ENCODE measurements around the gene DNAH10.

The DNAH10 gene

DNA sequence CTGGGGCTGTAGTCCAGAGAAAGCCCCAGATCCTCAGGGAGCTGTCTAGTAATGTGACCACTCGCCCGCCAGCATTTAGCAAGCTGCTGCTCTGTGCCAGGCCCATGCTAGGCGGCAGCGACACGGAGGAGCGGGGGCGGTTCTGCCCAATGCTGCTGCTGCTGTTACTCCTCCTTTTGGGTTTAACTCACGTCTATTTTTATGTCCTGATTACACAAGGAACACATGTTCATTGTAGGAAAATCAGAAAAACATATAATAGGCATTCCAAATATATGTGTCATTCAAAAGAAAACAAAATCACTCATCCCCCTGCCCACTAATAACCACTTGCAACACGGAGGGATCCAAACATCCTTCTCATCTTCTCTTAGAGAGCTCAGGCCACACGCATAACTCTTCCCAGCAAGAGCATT lies 180.1 kb downstream of the DNAH10 start:
- H3K4me3 ChIP-seq (ENCODE audit: low read length, poor library complexity, severe bottlenecking), result no peak overlapping the region
- no peak overlapping the region for H3K4me2 ChIP-seq (ENCODE audit: low read depth, low read length, poor library complexity, severe bottlenecking)
- no peaks in the 10 kb centered on the region for H3K9me2 ChIP-seq (replicated peaks; ENCODE audit: low read depth, low read length)
- TF ChIP-seq, protein P1, sequence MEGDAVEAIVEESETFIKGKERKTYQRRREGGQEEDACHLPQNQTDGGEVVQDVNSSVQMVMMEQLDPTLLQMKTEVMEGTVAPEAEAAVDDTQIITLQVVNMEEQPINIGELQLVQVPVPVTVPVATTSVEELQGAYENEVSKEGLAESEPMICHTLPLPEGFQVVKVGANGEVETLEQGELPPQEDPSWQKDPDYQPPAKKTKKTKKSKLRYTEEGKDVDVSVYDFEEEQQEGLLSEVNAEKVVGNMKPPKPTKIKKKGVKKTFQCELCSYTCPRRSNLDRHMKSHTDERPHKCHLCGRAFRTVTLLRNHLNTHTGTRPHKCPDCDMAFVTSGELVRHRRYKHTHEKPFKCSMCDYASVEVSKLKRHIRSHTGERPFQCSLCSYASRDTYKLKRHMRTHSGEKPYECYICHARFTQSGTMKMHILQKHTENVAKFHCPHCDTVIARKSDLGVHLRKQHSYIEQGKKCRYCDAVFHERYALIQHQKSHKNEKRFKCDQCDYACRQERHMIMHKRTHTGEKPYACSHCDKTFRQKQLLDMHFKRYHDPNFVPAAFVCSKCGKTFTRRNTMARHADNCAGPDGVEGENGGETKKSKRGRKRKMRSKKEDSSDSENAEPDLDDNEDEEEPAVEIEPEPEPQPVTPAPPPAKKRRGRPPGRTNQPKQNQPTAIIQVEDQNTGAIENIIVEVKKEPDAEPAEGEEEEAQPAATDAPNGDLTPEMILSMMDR (conservative IDR thresholded peaks at IDR 0.05; ENCODE audit: low read length), result no peak
- no peak for TF ChIP-seq EZH2phosphoT487 (IDR thresholded peaks at IDR 0.05; ENCODE audit: borderline replicate concordance)
- H3K79me2 ChIP-seq (ENCODE audit: insufficient read depth, low read length), result no peaks in the 10 kb centered on the region
- no peaks in the 10 kb centered on the region for H3K9me3 ChIP-seq (ENCODE audit: insufficient read depth, low read depth, low read length)
- no peaks in the 10 kb centered on the region for H3F3A ChIP-seq (ENCODE audit: low read depth)
- H2AFZ ChIP-seq (ENCODE audit: low read length), result no peak overlapping the region
- H3K9ac ChIP-seq (ENCODE audit: low read depth, low read length, poor library complexity, severe bottlenecking), result no peak overlapping the region
- H4K20me1 ChIP-seq (ENCODE audit: insufficient read depth, low read length, poor library complexity, severe bottlenecking), result no peaks in the 10 kb centered on the region
- no peaks in the 10 kb centered on the region for H3K36me3 ChIP-seq (ENCODE audit: insufficient read depth, low read length)
- H3K27me3 ChIP-seq (ENCODE audit: insufficient read depth, low read length, poor library complexity, severe bottlenecking), result no peaks in the 10 kb centered on the region
- peaks cover 14% of the 10 kb centered on the region for H3K4me1 ChIP-seq (ENCODE audit: insufficient read depth, low read length, poor library complexity, severe bottlenecking)

DNA sequence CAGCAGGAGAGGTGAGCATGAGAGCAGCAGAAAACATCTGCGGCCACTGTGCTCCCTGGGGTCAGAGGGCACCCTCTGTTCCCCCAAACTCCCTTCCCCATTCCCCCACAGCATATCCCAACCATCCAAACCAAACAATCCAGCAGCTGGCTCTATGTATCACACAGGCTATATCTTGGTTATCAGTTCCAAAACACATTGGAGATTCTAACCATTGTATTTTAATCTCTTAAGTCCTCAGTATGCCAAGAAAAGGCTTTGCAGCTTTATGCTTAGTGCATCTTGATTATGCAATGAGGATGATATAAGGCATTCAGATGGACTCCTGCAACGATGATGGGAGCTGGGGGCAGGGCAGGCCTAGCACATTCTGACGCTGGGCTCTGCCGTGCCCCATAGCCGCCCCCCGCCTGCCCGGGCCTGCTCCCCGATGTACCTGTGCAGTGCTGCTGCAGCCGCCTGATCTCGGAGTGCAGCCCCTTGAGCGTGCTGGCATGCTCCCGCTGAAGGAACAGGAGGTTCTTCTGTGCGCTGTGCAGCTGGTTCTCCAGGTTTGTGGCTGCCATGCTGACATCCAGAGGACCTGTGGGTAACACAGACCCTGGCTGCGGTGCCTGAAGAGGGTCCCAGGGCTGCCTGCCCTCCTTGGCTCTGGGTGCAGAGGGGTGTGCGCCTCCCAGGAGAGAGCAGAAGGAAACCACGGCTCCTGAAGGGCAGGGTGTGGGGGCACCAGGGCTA lies 181.0 kb downstream of the DNAH10 start:
- no peaks in the 10 kb centered on the region for H3K9me2 ChIP-seq (replicated peaks; ENCODE audit: low read depth, low read length)
- no peaks in the 10 kb centered on the region for H3F3A ChIP-seq (ENCODE audit: low read depth)
- H3K4me2 ChIP-seq (ENCODE audit: low read depth, low read length, poor library complexity, severe bottlenecking), result no peak overlapping the region
- H2AFZ ChIP-seq (ENCODE audit: low read length), result no peak overlapping the region
- H3K9me3 ChIP-seq (ENCODE audit: insufficient read depth, low read depth, low read length), result no peaks in the 10 kb centered on the region
- H3K79me2 ChIP-seq (ENCODE audit: insufficient read depth, low read length), result no peaks in the 10 kb centered on the region
- peaks cover 9% of the 10 kb centered on the region for H3K4me1 ChIP-seq (ENCODE audit: insufficient read depth, low read length, poor library complexity, severe bottlenecking)
- no peak overlapping the region for H3K4me3 ChIP-seq (ENCODE audit: low read length, poor library complexity, severe bottlenecking)
- H3K9ac ChIP-seq (ENCODE audit: low read depth, low read length, poor library complexity, severe bottlenecking), result no peak overlapping the region
- TF ChIP-seq, protein P1 (conservative IDR thresholded peaks at IDR 0.05; ENCODE audit: low read length), result no peak
- TF ChIP-seq EZH2phosphoT487 (IDR thresholded peaks at IDR 0.05; ENCODE audit: borderline replicate concordance), result no peak
- no peaks in the 10 kb centered on the region for H3K27me3 ChIP-seq (ENCODE audit: insufficient read depth, low read length, poor library complexity, severe bottlenecking)
- H3K36me3 ChIP-seq (ENCODE audit: insufficient read depth, low read length), result no peaks in the 10 kb centered on the region
- H4K20me1 ChIP-seq (ENCODE audit: insufficient read depth, low read length, poor library complexity, severe bottlenecking), result no peaks in the 10 kb centered on the region

DNA sequence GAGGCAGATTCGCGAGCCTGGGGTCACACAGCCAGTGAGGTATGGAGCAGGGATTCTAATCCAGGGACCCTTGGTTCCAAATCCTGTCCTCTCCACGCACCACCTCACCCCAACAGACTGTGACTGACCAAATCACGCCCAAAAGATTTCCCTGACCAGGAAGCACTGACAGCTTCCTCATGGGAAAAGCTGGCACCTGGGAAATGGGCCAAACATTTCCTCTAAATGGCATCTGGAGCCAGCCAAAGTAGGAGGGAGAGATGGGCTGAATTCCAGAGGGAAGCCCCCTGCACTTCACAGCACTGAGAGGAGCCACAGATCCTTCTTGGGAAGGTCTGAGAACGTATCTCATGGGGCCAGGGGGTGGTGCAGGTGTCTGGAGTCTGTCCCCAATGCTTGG lies 181.7 kb downstream of the DNAH10 start:
- TF ChIP-seq EZH2phosphoT487 (IDR thresholded peaks at IDR 0.05; ENCODE audit: borderline replicate concordance), result no peak
- TF ChIP-seq, protein P1 (conservative IDR thresholded peaks at IDR 0.05; ENCODE audit: low read length), result no peak
- H3K4me3 ChIP-seq (ENCODE audit: low read length, poor library complexity, severe bottlenecking), result no peak overlapping the region
- H3K27me3 ChIP-seq (ENCODE audit: insufficient read depth, low read length, poor library complexity, severe bottlenecking), result no peaks in the 10 kb centered on the region
- H4K20me1 ChIP-seq (ENCODE audit: insufficient read depth, low read length, poor library complexity, severe bottlenecking), result no peaks in the 10 kb centered on the region
- H3K9me3 ChIP-seq (ENCODE audit: insufficient read depth, low read depth, low read length), result no peaks in the 10 kb centered on the region
- H2AFZ ChIP-seq (ENCODE audit: low read length), result no peak overlapping the region
- H3K79me2 ChIP-seq (ENCODE audit: insufficient read depth, low read length), result no peaks in the 10 kb centered on the region
- H3K9ac ChIP-seq (ENCODE audit: low read depth, low read length, poor library complexity, severe bottlenecking), result no peak overlapping the region
- H3K36me3 ChIP-seq (ENCODE audit: insufficient read depth, low read length), result no peaks in the 10 kb centered on the region
- H3K9me2 ChIP-seq (replicated peaks; ENCODE audit: low read depth, low read length), result no peaks in the 10 kb centered on the region
- no peaks in the 10 kb centered on the region for H3F3A ChIP-seq (ENCODE audit: low read depth)
- peaks cover 1% of the 10 kb centered on the region for H3K4me1 ChIP-seq (ENCODE audit: insufficient read depth, low read length, poor library complexity, severe bottlenecking)
- H3K4me2 ChIP-seq (ENCODE audit: low read depth, low read length, poor library complexity, severe bottlenecking), result no peak overlapping the region

All from Loucy (cell line).